ENCODE measurements around the gene BORCS6.

The BORCS6 gene

DNA sequence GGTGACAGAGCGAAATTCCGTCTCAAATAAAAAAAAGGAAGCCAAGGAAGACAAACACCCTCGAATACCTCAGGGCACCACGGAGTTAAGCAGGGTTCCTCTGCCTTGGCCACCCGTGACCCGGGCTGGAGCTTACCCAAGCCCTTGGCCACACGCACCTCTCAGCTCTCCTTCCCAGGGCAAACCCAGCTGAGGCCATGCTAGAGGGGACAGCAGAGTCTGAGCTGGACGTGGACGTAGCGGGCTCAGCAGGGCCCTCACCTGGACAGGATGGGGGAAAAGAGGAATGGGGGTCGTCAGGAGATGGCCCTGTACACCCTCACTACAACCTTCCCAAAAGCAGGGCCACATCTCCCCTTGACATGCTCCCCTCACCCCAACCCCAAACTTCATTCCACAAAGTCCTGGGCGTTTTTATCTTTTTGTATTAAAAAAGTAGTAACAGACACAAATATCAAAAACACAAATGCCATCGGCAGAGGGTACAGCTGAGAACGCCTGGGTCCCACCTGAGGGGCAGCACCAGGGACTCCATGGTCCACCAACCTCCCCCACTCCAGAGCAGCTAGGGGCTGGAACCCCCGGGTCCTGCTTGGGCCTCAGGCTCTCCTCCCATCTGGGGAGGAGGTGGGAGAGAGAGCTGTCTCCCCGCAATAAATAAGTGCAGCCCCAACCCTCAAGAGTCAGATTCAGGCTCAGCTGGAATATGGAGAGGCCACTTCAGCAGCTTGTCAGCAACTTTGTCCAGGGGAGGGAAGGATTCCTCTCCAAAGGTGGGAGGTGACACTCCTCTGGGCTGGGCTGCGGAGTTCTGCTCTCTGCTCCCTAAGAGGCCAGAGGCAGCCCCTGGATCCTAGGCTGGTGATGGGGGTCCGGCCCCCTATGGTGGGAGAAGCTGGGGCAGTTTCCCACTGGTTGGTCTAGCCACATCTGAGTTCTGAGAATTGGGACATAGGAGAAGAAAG lies 49.6 kb downstream of the BORCS6 start:
- peak; percentile 20 for DNase-seq

GRCh38 chr17:8138672-8139371 lies 51.2 kb downstream of the BORCS6 start:
- peak; percentile 96 for DNase-seq

DNA sequence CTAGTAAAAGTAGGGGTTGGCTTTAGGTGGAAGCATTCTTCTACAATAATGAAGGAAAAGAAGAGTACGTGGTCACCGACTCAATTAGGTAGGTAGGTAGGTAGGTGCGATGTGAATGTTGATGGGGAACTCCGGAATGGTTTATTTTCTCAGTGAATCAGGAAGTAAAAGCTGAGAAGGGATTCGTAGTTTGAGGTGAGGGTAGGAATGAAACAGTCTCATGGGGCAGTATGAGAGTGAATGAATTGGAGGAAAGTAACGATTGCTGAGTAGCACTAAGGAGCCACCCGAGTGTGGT lies 51.7 kb downstream of the BORCS6 start:
- no peak for DNase-seq
